GM19372 (cell line): ENCODE data around the gene SP5.
"Not testable (repeated sequence)": the region's sequence is repeated elsewhere in the genome, so short reads cannot be mapped to it uniquely, and the experiment has no call there.

Experiments used
- ATAC-seq: cut with Tn5 transposase; IDR thresholded peaks from one replicate; pipeline ENCODE4 v1.9.1; 2021; ENCODE audit warnings: mild to moderate bottlenecking, low read depth, moderate library complexity; ENCODE audit not compliant: unreplicated experiment

The SP5 gene

DNA sequence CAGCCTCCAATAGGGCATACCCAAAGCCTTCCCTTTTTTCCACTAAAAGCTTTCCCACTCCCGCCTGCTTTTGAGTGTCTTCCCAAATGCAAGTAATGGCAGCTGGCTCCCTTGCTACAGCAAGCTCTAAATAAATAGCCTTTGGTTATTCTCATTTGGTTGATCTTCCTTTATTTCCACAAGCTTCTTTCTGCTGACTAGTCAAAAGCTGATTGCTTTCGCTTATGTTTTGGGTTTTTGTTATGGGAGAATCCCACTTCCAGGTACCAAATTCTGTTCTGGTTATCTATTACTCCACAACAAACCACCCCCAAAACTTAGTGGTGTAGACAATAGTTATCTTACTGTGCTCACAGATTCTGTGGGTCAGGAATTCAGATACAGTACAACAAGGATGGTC, 22.3 kb downstream of the SP5 start:
- no peak for ATAC-seq

DNA sequence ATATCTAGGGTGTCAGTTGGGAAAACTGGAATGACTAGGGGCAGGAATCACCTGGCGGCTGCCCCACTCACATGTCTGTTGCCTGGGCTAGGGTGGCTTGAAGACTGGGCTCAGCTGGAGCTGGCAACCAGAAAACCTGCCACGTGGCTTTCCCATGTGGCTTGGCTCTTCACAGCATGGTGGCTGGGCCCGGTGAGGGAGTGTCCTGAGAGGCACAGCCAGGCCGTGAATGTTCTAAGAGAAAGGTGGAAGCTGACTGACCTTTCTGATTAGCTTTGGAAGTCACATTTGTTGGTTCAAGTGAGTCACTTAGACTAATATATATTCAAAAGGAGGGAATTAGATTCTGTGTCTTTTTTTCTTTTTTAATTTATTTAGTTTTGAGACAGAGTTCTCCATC, 22.7 kb downstream of the SP5 start:
- no peak for ATAC-seq

DNA sequence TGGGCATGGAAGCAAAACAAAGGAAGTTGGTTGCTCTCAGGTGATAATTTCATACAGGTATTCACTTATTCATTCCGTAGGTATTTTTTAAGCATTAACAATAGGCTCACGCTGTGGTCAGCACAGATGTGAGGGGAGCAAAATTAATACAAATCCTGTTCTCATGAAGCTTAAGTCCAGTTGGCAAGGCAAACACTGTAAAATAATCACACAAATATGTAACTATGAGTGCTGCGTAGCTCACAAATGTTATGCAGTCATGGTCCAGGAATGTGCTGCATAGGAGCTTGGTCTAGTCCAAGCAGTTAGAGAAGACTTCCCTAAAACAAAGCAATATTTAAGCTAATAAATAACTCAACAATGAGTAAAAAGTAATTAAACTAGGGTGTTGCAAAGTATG, 23.9 kb downstream of the SP5 start:
- no peak for ATAC-seq

DNA sequence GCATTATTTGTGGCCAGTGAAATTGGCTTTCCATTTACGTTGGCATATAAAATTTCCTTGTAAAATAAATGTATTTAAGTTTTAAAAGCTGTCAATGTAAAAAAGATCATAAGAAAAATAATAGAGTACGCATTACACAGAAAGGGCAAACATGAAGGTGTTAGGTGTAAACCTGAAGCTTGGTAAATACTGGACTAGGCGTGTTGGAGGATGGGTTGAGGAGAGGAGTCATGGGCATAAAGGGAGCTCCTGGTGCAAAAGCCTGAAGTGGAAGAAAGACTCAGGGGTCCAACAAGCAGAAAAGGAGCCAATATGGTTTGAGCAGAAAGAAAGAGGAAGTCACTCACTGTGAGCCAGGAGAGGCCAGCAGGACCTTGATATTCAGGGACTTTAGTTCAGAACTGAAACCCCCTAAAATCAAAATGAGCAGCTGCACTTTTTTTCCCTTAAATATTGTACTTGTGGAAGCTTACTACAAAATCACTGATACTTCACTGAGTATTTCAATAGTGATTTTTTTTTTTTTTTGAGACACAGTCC, 24.4 kb downstream of the SP5 start:
- no peak for ATAC-seq

- no peak for ATAC-seq
Measured at GRCh38 chr2:170740660-170741059, 25.5 kb downstream of the SP5 start.

DNA sequence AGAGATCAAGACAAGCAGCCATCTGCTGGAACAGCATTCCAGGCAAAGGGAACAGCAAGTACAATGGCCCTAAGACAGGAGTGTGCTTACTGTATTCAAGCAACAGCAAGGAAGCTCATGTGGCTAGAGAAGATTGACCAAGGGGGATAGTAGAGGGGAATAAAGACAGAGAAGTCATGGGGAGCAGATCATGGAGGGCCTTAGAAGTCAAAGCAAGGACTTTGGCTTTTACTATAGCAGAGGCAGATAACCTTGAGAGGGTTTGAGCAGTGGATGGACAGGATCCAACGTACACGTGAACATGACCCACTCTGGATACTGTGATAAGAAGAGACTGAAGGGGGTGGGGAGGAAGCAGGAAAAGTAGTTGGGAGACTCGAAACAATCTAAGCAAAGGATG, 26.9 kb downstream of the SP5 start:
- ATAC-seq, result no peak

GRCh38 chr2:170742896-170743529, 27.9 kb downstream of the SP5 start:
- ATAC-seq, result no peak

DNA sequence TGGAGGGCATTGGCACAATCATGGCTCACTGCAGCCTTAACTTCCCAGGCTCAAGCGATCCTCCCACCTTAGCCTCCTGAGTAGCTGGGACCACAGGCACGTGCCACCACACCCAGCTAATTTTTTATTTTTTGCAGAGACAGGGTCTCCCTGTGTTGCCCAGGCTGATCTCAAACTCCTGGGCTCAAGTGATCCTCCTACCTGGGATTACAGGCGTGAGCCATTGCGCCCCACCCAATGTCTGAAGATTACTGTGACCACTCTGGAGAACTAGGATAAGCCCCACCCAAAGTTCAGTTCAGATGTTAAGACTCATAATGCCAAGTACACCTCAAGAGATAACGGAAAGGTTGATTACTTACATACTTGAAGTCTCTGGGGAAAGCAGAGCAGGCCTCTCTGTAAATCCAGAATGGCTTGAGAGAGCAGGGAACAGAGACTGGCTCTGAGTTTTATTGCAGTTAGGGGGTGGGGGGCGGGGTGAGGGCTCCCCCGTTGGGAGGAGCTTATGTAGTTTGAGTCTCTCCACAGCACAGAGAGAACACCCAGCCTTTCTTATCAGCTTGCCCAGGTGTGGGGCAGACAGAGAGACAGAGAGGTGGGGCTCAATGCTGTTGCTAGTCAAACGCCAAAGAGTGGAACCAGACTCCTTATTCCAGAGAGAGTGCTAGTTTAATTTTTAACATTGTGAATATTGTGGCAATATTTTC, 28.5 kb downstream of the SP5 start:
- no peak for ATAC-seq

GRCh38 chr2:170744248-170745002, 29.3 kb downstream of the SP5 start:
- no peak for ATAC-seq

DNA sequence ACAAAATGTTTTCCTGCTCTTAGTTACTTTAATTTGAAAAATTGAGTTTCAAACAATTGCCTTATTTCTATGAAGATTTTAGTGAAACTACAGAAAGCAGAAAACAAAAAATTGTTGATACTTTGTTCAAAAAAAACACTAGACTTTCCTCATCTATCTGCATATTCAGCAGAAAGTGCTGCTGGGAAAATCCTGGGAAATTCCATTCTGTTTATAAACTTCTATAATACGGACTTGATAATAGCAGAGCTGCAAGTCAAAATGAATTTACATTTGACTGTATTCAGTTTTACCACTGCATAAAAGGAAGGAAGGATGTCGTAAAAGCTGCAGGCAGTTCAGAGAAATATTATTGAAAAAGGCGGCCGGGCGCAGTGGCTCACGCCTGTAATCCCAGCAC, 30.2 kb downstream of the SP5 start:
- no peak for ATAC-seq

DNA sequence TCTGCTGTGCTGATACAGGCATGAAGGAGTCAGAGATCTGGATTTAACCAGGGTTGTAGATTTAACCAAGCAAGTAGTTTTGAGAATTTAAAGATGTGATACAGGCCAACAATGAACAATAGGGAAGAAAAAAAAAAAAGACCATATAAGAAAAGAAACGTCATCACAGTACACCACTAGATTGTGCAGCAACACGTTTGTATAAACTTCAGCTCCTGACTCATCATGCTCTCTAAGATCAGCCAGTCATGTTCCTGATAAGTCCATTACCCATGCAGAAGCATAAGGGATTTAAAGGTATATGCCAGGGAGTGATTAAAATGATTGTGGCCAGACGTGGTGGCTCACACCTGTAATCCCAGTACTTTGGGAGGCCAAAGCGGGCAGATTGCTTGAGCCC, 32.8 kb downstream of the SP5 start:
- ATAC-seq, result no peak

- ATAC-seq, result not testable (repeated sequence)
Measured at GRCh38 chr2:170751555-170751954, 36.4 kb downstream of the SP5 start.

DNA sequence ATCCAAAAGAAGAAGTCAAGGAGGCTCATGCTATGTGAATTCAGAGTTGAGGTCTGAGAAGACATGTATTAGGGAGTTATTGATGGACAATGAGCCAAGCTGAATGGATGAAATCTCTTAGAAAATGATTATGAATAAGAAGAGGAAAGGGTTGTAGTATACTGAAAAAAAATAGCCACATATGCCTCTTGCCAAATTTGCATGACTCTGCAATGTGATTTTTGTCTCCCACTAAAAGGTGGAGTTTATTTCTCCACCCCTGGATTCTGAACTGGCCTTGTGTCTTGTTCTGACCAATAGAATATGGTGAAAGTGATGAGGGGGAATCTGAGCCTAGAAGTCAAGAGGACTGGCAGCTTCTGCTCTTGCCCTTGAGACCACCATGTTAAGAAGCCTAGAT, 46.4 kb downstream of the SP5 start:
- no peak for ATAC-seq

DNA sequence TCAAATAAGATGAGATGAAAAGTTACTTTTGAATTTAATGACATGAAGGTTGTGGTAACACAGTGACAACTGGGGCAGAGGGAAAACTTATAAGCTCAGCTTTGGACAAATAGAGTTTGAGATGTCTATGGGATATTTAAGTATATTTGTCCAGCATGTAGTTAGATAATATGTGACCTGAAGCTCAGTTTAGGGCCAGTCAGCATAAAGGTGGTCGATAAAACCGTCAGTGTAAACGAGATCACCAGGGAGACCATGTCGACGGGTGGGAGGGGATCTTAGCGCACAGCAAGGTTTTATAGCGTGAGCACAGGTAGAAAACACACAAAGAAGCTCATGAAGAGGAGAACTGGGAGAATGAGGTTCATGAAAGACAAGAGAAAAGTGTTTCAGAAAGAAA, 47.6 kb downstream of the SP5 start:
- no peak for ATAC-seq

GRCh38 chr2:170763232-170763631, 48.1 kb downstream of the SP5 start:
- ATAC-seq, result no peak

- ATAC-seq, result no peak
Measured at GRCh38 chr2:170764880-170765261, 49.7 kb downstream of the SP5 start.

DNA sequence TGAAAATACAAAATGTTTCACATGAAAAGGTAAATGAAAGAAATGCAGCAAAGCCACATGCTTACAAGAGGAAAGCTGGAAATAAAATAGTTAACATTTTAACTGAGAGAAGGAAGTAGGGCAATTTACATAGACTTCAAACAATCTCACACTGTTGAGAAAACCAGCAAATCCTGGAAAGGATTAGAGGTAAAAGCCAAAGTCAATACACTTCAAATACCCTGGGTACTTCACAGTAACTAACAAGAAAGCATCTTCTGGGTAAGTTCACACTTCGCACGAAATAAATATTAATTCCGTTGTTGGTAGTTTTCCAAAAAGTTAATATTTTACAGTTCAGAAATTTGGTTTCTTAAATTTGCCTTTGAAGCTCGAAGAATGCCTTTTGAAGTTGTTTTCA, 51.6 kb downstream of the SP5 start:
- no peak for ATAC-seq
